K562 (cell line): ENCODE data around the gene GPR179. TPM values are rescaled to one million over a fixed set of nuclear protein-coding genes. Genes with fewer than 3 reads are reported as not detected.

ENCODE experiments used
- ARID2 ChIP-seq: fragments of 450-650 bp; IDR thresholded peaks from 2 replicates; pipeline ENCODE4 v1.6.1; 2017; ENCODE audit warnings: antibody characterized with exemption, mild to moderate bottlenecking
- BACH1 ChIP-seq: fragments of 200-800 bp; sonication (Bioruptor generic); IDR thresholded peaks from 2 replicates; pipeline ENCODE4 v1.6.1; 2016; ENCODE audit warnings: missing genetic modification characterization, missing compliant biosample characterization
- HMG20A ChIP-seq: fragments of 450-650 bp; formaldehyde crosslinking; conservative IDR thresholded peaks from 2 replicates; pipeline ENCODE4 v1.4.0; 2020; ENCODE audit warnings: mild to moderate bottlenecking, mixed read lengths
- HNRNPL ChIP-seq: fragments of 200-400 bp; formaldehyde crosslinking; IDR thresholded peaks from 2 replicates; pipeline ENCODE4 v1.6.1; 2017; ENCODE audit warnings: low read depth, mild to moderate bottlenecking, low read length
- KLF13 ChIP-seq: fragments of 450-650 bp; IDR thresholded peaks from 2 replicates; pipeline ENCODE4 v1.6.1; 2016; ENCODE audit warnings: missing genetic modification characterization, low read depth, mild to moderate bottlenecking, missing compliant biosample characterization, moderate library complexity, borderline replicate concordance
- MAZ ChIP-seq, 2 experiments: fragments of 450-650 bp in 1 of 2; sonication (generic) in 1 of 2; formaldehyde crosslinking; IDR thresholded peaks in 1 of 2; conservative IDR thresholded peaks in 1 of 2; 2 replicates each; pipeline versions ENCODE4 v1.4.0 to v1.5.0; 2020; ENCODE audit warnings: mild to moderate bottlenecking in 1 of 2, missing genetic modification reagents in 1 of 2
- PATZ1 ChIP-seq: fragments of 250-450 bp; sonication (Bioruptor Pico); IDR thresholded peaks from 2 replicates; pipeline ENCODE4 v1.5.0; 2020; ENCODE audit warnings: mild to moderate bottlenecking, borderline replicate concordance
- POU5F1 ChIP-seq: fragments of 150-350 bp; IDR thresholded peaks from 2 replicates; pipeline ENCODE4 v1.6.1; 2014; ENCODE audit warnings: borderline replicate concordance, low read length, low read depth, mild to moderate bottlenecking; ENCODE audit not compliant: partially characterized antibody
- RAD21 ChIP-seq, 2 experiments: fragments of 250-450 bp in 1 of 2; fragments of 450-650 bp in 1 of 2; sonication (Bioruptor Pico) in 1 of 2; formaldehyde crosslinking in 1 of 2; IDR thresholded peaks in 1 of 2; conservative IDR thresholded peaks in 1 of 2; 2 replicates each; pipeline versions ENCODE4 v1.4.0 to v1.8.0; 2020 to 2022; ENCODE audit warnings: mild to moderate bottlenecking in 2 of 2, moderate library complexity in 1 of 2
- THRB ChIP-seq: fragments of 450-650 bp; formaldehyde crosslinking; conservative IDR thresholded peaks from 2 replicates; pipeline ENCODE4 v1.4.0; 2022; ENCODE audit warnings: mild to moderate bottlenecking, missing genetic modification characterization
- UBTF ChIP-seq, 2 experiments: IDR thresholded peaks; 2 replicates each; pipeline ENCODE4 v1.6.1; 2012; ENCODE audit warnings: improper control_type of control experiment in 2 of 2, low read depth in 2 of 2, low read length in 2 of 2, borderline replicate concordance in 1 of 2
- ZKSCAN1 ChIP-seq: fragments of 150-350 bp; IDR thresholded peaks from 2 replicates; pipeline ENCODE4 v1.6.1; 2016; ENCODE audit warnings: low read depth, low read length
- ZKSCAN8 ChIP-seq: fragments of 200-800 bp; sonication (Bioruptor generic); IDR thresholded peaks from 2 replicates; pipeline ENCODE4 v1.6.1; 2016; ENCODE audit warnings: missing genetic modification characterization, missing compliant biosample characterization
- ZNF75A ChIP-seq: fragments of 450-650 bp; formaldehyde crosslinking; IDR thresholded peaks from 2 replicates; pipeline ENCODE4 v1.4.0; 2020; ENCODE audit warnings: mild to moderate bottlenecking
- ZZZ3 ChIP-seq: fragments of 450-650 bp; IDR thresholded peaks from 2 replicates; pipeline ENCODE4 v1.6.1; 2016; ENCODE audit warnings: antibody characterized with exemption, mild to moderate bottlenecking, moderate library complexity
- polyA plus RNA-seq, 8 experiments: library from polyadenylated mRNA; depleted of rRNA in 4 of 8; stranded (reverse) in 5 of 8; unstranded in 3 of 8; fragments of >200 nt; fragmentation: Nextera tagmentation in 2 of 8; fragmentation: Illumina TruSeq in 1 of 8; extraction: Ambion mirVana in 2 of 8; extraction: Trizol in 1 of 8; gene quantifications; 2 replicates each; pipeline versions ENCODE4 v1.2.1 to v1.2.3, GENCODE V29; 2011 to 2014; ENCODE audit warnings: inconsistent platforms in 1 of 8, missing spikeins in 1 of 8
- total RNA-seq, 7 experiments: library from RNA; depleted of rRNA in 6 of 7; stranded (reverse); fragments of >200 nt in 6 of 7; fragmentation: Illumina TruSeq in 2 of 7; extraction: Trizol in 2 of 7; gene quantifications; 2 replicates each; pipeline versions ENCODE4 v1.2.1 to v1.2.3, GENCODE V29; 2011 to 2021; ENCODE audit warnings: low replicate concordance in 1 of 7

GPR179 gene
- total and polyA plus RNA-seq, 9 of the 15 experiments (the other 6 are each of a cell fraction or from before 2014, with no cell fraction given), result not detected

- TF ChIP-seq UBTF (IDR thresholded peaks at IDR 0.05; ENCODE audit: borderline replicate concordance in 1 of 2, low read depth in 2 of 2, low read length in 2 of 2) (0 out of 4 replicates have a peak, but pooled peaks of 1 of the 2 experiments have one; percentile 44), POU5F1 (no peak), RAD21 (CRISPR knock-in tag; conservative IDR thresholded peaks at IDR 0.05 in 1 of 2, IDR thresholded peaks at IDR 0.05 in 1 of 2) (peak; percentile 74 to 92), PATZ1 (CRISPR knock-in tag) (no peak), HMG20A (CRISPR knock-in tag) (no peak), ZZZ3 (no peak), ZKSCAN8 (no peak), ZNF75A (peak; percentile 77), THRB (CRISPR knock-in tag) (no peak), KLF13 (tag) (no peak), ZKSCAN1 (no peak), MAZ (CRISPR knock-in tag; conservative IDR thresholded peaks at IDR 0.05 in 1 of 2, IDR thresholded peaks at IDR 0.05 in 1 of 2) (0 out of 4 replicates have a peak, but pooled peaks of 1 of the 2 experiments have one; percentile 43), HNRNPL (no peak), ARID2 (peak; percentile 77), BACH1 (tag) (no peak)
These were observed 5.5 kb upstream of the GPR179 start (continued) for GRCh38 chr17:38349097-38349730.
